ENCODE results near the gene IDI1.

IDI1 gene

DNA sequence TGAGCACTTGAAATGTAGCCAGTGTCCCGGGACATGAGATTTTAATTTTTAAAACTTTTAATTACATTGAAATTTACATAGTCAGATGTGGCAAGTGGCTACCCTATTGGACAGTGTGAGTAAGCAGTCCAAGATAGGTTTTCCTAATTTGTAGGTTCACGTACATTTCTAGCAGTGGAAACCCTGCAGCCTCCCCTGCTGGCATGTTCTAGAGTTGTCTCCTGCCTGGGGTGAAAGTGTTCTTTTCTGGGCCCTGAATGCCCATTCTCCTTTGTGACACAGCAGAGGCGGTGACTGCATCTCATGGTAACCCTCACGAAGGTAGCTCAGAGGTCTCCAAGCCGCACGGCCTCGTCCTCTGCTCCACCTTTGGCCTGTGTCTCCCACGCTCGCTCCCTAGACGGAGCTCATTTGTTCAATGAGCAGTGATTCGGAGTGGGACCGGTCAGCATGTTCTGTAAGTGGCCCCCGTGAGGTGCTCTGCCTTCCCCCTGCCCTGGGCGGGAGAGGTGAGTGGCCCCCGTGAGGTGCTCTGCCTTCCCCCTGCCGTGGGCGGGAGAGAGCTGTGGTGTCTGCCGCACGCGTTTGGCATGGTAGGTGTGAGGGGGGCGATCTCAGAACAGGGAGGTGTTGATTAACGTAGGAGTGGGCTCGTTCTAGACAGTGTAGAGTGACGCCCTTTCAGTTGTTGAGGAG is 25.3 kb upstream of the IDI1 start:
- ATAC-seq: no peak; the same call in 2 of the 3 replicates
- TF ChIP-seq ZFP3 (CRISPR knock-in tag; IDR thresholded peaks at IDR 0.05) (no peak), BACH2 (CRISPR knock-in tag; IDR thresholded peaks at IDR 0.05; ENCODE audit: borderline replicate concordance) (no peak), ZFP30 (CRISPR knock-in tag; IDR thresholded peaks at IDR 0.05) (no peak), PATZ1 (CRISPR knock-in tag; IDR thresholded peaks at IDR 0.05; ENCODE audit: borderline replicate concordance) (no peak), PPARA (CRISPR knock-in tag; IDR thresholded peaks at IDR 0.05; ENCODE audit: borderline replicate concordance) (no peak), ARNTL (CRISPR knock-in tag; IDR thresholded peaks at IDR 0.05; ENCODE audit: borderline replicate concordance, low read depth) (no peak), TOX (CRISPR knock-in tag; IDR thresholded peaks at IDR 0.05; ENCODE audit: borderline replicate concordance) (no peak), ISL1 (CRISPR knock-in tag; IDR thresholded peaks at IDR 0.05) (no peak), TSHZ2 (CRISPR knock-in tag; IDR thresholded peaks at IDR 0.05) (no peak), OSR1 (CRISPR knock-in tag; IDR thresholded peaks at IDR 0.05) (no peak), CREB5 (CRISPR knock-in tag; IDR thresholded peaks at IDR 0.05; ENCODE audit: low read depth) (no peak), CSDC2 (CRISPR knock-in tag; IDR thresholded peaks at IDR 0.05) (no peak), ZNF8 (CRISPR knock-in tag; IDR thresholded peaks at IDR 0.05) (no peak), GLIS3 (CRISPR knock-in tag; IDR thresholded peaks at IDR 0.05) (no peak), ZNF565 (CRISPR knock-in tag; conservative IDR thresholded peaks at IDR 0.05; ENCODE audit: low read depth) (no peak), POU6F1 (CRISPR knock-in tag; IDR thresholded peaks at IDR 0.05; ENCODE audit: borderline replicate concordance, low read depth) (no peak), TCF4 (CRISPR knock-in tag; IDR thresholded peaks at IDR 0.05; ENCODE audit: borderline replicate concordance) (no peak)
- TF ChIP-seq, protein P1, sequence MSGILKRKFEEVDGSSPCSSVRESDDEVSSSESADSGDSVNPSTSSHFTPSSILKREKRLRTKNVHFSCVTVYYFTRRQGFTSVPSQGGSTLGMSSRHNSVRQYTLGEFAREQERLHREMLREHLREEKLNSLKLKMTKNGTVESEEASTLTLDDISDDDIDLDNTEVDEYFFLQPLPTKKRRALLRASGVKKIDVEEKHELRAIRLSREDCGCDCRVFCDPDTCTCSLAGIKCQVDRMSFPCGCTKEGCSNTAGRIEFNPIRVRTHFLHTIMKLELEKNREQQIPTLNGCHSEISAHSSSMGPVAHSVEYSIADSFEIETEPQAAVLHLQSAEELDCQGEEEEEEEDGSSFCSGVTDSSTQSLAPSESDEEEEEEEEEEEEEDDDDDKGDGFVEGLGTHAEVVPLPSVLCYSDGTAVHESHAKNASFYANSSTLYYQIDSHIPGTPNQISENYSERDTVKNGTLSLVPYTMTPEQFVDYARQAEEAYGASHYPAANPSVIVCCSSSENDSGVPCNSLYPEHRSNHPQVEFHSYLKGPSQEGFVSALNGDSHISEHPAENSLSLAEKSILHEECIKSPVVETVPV (CRISPR knock-in tag; IDR thresholded peaks at IDR 0.05): no peak

GRCh38 chr10:1070919-1071318 is 22.0 kb upstream of the IDI1 start:
- ATAC-seq: no peak
- TF ChIP-seq ZNF70 (CRISPR knock-in tag; IDR thresholded peaks at IDR 0.05): no peak
- TF ChIP-seq SNAI2 (CRISPR knock-in tag; IDR thresholded peaks at IDR 0.05): no peak
- no peak for TF ChIP-seq ZFP30 (CRISPR knock-in tag; IDR thresholded peaks at IDR 0.05)
- TF ChIP-seq CSDC2 (CRISPR knock-in tag; IDR thresholded peaks at IDR 0.05): no peak
- no peak for TF ChIP-seq RARB (CRISPR knock-in tag; IDR thresholded peaks at IDR 0.05)
- TF ChIP-seq PATZ1 (CRISPR knock-in tag; IDR thresholded peaks at IDR 0.05; ENCODE audit: borderline replicate concordance): no peak
- no peak for TF ChIP-seq BACH2 (CRISPR knock-in tag; IDR thresholded peaks at IDR 0.05; ENCODE audit: borderline replicate concordance)
- no peak for TF ChIP-seq OSR1 (CRISPR knock-in tag; IDR thresholded peaks at IDR 0.05)
- no peak for TF ChIP-seq ARNTL (CRISPR knock-in tag; IDR thresholded peaks at IDR 0.05; ENCODE audit: borderline replicate concordance, low read depth)
- no peak for TF ChIP-seq ISL1 (CRISPR knock-in tag; IDR thresholded peaks at IDR 0.05)
- TF ChIP-seq POU6F1 (CRISPR knock-in tag; IDR thresholded peaks at IDR 0.05; ENCODE audit: borderline replicate concordance, low read depth): no peak

Data from SK-N-SH treated with all-trans-retinoic acid at 6 μM for 48 hours (cell line).